CD14-positive monocyte (primary cell): ENCODE results near the gene XXYLT1. TPM values are rescaled to one million over a fixed set of nuclear protein-coding genes. Genes with fewer than 3 reads are reported as not detected.

Experiments
- DNase-seq, 3 donors: peaks; one replicate each; pipeline ENCODE4 v3.0.0-alpha.2; 2011 to 2022
- H2AFZ ChIP-seq: 2 replicates; pipeline ENCODE4 v1.6.0; 2012; ENCODE audit warnings: mild to moderate bottlenecking, low read depth, low read length, inconsistent platforms; ENCODE audit not compliant: insufficient read depth, poor library complexity, severe bottlenecking
- H3K27ac ChIP-seq, 2 donors: 1 replicate in 1 of 2; 2 replicates in 1 of 2; pipeline ENCODE4 v1.5.1; 2012 to 2013; ENCODE audit warnings: low read length in 2 of 2, control low read depth in 1 of 2, inconsistent platforms in 1 of 2, low read depth in 1 of 2, mild to moderate bottlenecking in 1 of 2
- H3K27me3 ChIP-seq, 2 donors: one replicate each; pipeline versions ENCODE4 v1.6.0 to v1.6.1; 2011 to 2013; ENCODE audit warnings: low read length in 2 of 2; ENCODE audit not compliant: control insufficient read depth in 2 of 2, insufficient read depth in 2 of 2
- H3K36me3 ChIP-seq, 2 donors: replicated peaks in 1 of 2; 1 replicate in 1 of 2; 2 replicates in 1 of 2; pipeline versions ENCODE4 v1.5.1 to v1.6.1; 2012 to 2013; ENCODE audit warnings: low read length in 2 of 2, control low read depth in 1 of 2, inconsistent platforms in 1 of 2, mild to moderate bottlenecking in 1 of 2; ENCODE audit not compliant: insufficient read depth in 2 of 2, control insufficient read depth in 1 of 2
- H3K4me1 ChIP-seq, 2 donors: 1 replicate in 1 of 2; 2 replicates in 1 of 2; pipeline versions ENCODE4 v1.5.1 to v1.6.1; 2012 to 2013; ENCODE audit warnings: low read length in 2 of 2, control low read depth in 1 of 2, inconsistent platforms in 1 of 2, mild to moderate bottlenecking in 1 of 2, moderate library complexity in 1 of 2; ENCODE audit not compliant: insufficient read depth in 2 of 2, control insufficient read depth in 1 of 2
- H3K4me2 ChIP-seq: replicated peaks from 2 replicates; pipeline ENCODE3; 2012; ENCODE audit warnings: low read length, moderate library complexity, mild to moderate bottlenecking; ENCODE audit not compliant: poor library complexity, severe bottlenecking; ENCODE audit errors: extremely low read depth
- H3K4me3 ChIP-seq, 3 experiments: fragments of 200-600 bp in 1 of 3; sonication (generic) in 1 of 3; replicated peaks in 1 of 3; 1 replicate in 2 of 3; 2 replicates in 1 of 3; pipeline ENCODE4 v1.5.1; 2011 to 2013; ENCODE audit warnings: low read length in 3 of 3, mild to moderate bottlenecking in 3 of 3, control low read depth in 2 of 3, low read depth in 2 of 3, inconsistent platforms in 1 of 3, moderate library complexity in 1 of 3
- H3K79me2 ChIP-seq: 2 replicates; pipeline ENCODE4 v1.6.0; 2012; ENCODE audit warnings: mild to moderate bottlenecking, control low read depth, inconsistent platforms, low read length, moderate library complexity; ENCODE audit not compliant: insufficient read depth
- H3K9ac ChIP-seq: 2 replicates; pipeline ENCODE4 v1.6.0; 2017; ENCODE audit warnings: low read length, mild to moderate bottlenecking; ENCODE audit not compliant: insufficient read depth, poor library complexity, severe bottlenecking
- H3K9me3 ChIP-seq, 2 donors: replicated peaks in 1 of 2; 1 replicate in 1 of 2; 2 replicates in 1 of 2; pipeline versions ENCODE4 v1.5.1 to v1.6.1; 2012 to 2013; ENCODE audit warnings: low read length in 2 of 2, control low read depth in 1 of 2; ENCODE audit not compliant: control insufficient read depth in 1 of 2, insufficient read depth in 1 of 2
- H4K20me1 ChIP-seq: 2 replicates; pipeline ENCODE4 v1.6.0; 2012; ENCODE audit warnings: mild to moderate bottlenecking, low read length, control low read depth, moderate library complexity; ENCODE audit not compliant: insufficient read depth
- H3K27ac Mint-ChIP-seq, 7 donors: one replicate each; pipeline ENCODE4 v1.8.0; 2020; ENCODE audit warnings: mild to moderate bottlenecking in 7 of 7, mixed read lengths in 7 of 7, moderate library complexity in 6 of 7, inconsistent platforms in 2 of 7
- H3K27me3 Mint-ChIP-seq, 3 donors: one replicate each; pipeline ENCODE4 v1.8.0; 2021 to 2022; ENCODE audit warnings: low read depth in 3 of 3, mild to moderate bottlenecking in 3 of 3, mixed read lengths in 3 of 3, moderate library complexity in 3 of 3, inconsistent platforms in 1 of 3
- H3K36me3 Mint-ChIP-seq, 2 donors: one replicate each; pipeline ENCODE4 v1.8.0; 2020; ENCODE audit warnings: mixed read lengths in 2 of 2, inconsistent platforms in 1 of 2, mild to moderate bottlenecking in 1 of 2
- H3K4me1 Mint-ChIP-seq: one replicate; pipeline ENCODE4 v1.8.0; 2020; ENCODE audit warnings: mild to moderate bottlenecking, mixed read lengths
- H3K4me3 Mint-ChIP-seq, 2 donors: one replicate each; pipeline ENCODE4 v1.8.0; 2020; ENCODE audit warnings: mild to moderate bottlenecking in 2 of 2, mixed read lengths in 2 of 2, moderate library complexity in 1 of 2
- H3K9me3 Mint-ChIP-seq, 7 donors: one replicate each; pipeline ENCODE4 v1.8.0; 2020 to 2022; ENCODE audit warnings: mixed read lengths in 7 of 7, mild to moderate bottlenecking in 6 of 7, moderate library complexity in 6 of 7, inconsistent platforms in 2 of 7
- CTCF ChIP-seq: fragments of 200-600 bp; IDR thresholded peaks from one replicate; pipeline ENCODE4 v1.8.0; 2022; ENCODE audit warnings: antibody characterized with exemption, mild to moderate bottlenecking
- WGBS: methylation state at CpG from one replicate; pipeline ENCODE4 v1.1.5; 2013; ENCODE audit warnings: missing lambda C conversion rate; ENCODE audit not compliant: insufficient coverage; 5-methylcytosine and 5-hydroxymethylcytosine counted together
- intact Hi-C, 2 donors: fragments of 100-400 bp; cut with micrococcal nuclease; formaldehyde crosslinking; loops; one replicate each; pipeline versions ENCODE4 v1.15.0 to v1.15.1; 2023
- polyA plus RNA-seq, 3 donors: library from polyadenylated mRNA; depleted of rRNA in 1 of 3; unstranded in 2 of 3; stranded (reverse) in 1 of 3; fragments of 300-500 nt in 2 of 3; fragments of >200 nt in 1 of 3; fragmentation: Illumina TruSeq in 2 of 3; gene quantifications; 1 replicate in 2 of 3; 2 replicates in 1 of 3; pipeline ENCODE4 v1.2.3, GENCODE V29; 2012 to 2021

Gene XXYLT1
- polyA plus RNA-seq, 3 donors: 11.8 to 13.5 (median 13.2) TPM

- DNase-seq: no peak
- peaks cover 0 to 3% (median 0%) of the 10 kb centered on the region in 7 donors for H3K9me3 Mint-ChIP-seq
- Histone ChIP-seq H3K36me3 (no peaks in the 10 kb centered on the region), H3K4me3 (no peak overlapping the region), H2AFZ (peak overlapping the region; percentile 23), H3K4me1 (peaks cover 5 to 7% of the 10 kb centered on the region in 2 donors), H3K9ac (no peak overlapping the region), H3K27ac (no peak overlapping the region), H3K27me3 (no peaks in the 10 kb centered on the region), H3K9me3 (no peaks in the 10 kb centered on the region), H4K20me1 (no peaks in the 10 kb centered on the region), H3K4me2 (no peak overlapping the region), H3K79me2 (no peaks in the 10 kb centered on the region)
- TF ChIP-seq CTCF: no peak
- H3K36me3 Mint-ChIP-seq: peaks cover 0 to 2% of the 10 kb centered on the region in 2 donors
- H3K4me3 Mint-ChIP-seq: no peak overlapping the region
- H3K27me3 Mint-ChIP-seq: peaks cover 0 to 3% (median 1%) of the 10 kb centered on the region in 3 donors
- intact Hi-C loops: no loop called here
- peaks cover 10% of the 10 kb centered on the region for H3K4me1 Mint-ChIP-seq
- no peak overlapping the region for H3K27ac Mint-ChIP-seq
- 45% methylated on average over 12 of the region's 13 CpGs for WGBS
Observed at GRCh38 chr3:195030791-195031321, 240.1 kb downstream of the XXYLT1 start.

GRCh38 chr3:195028877-195029606 is 241.9 kb downstream of the XXYLT1 start:
- Histone ChIP-seq H3K36me3 (no peaks in the 10 kb centered on the region), H3K27me3 (no peaks in the 10 kb centered on the region), H3K4me2 (no peak overlapping the region), H4K20me1 (no peaks in the 10 kb centered on the region), H3K9me3 (no peaks in the 10 kb centered on the region), H3K4me3 (no peak overlapping the region), H3K4me1 (peaks cover 17 to 19% of the 10 kb centered on the region in 2 donors), H3K79me2 (no peaks in the 10 kb centered on the region), H3K9ac (no peak overlapping the region), H2AFZ (no peak overlapping the region), H3K27ac (no peak overlapping the region)
- H3K27me3 Mint-ChIP-seq: peaks cover 0 to 6% (median 0%) of the 10 kb centered on the region in 3 donors
- peaks cover 0 to 2% of the 10 kb centered on the region in 2 donors for H3K36me3 Mint-ChIP-seq
- H3K9me3 Mint-ChIP-seq: peaks cover 0 to under 1% (median 0%) of the 10 kb centered on the region in 7 donors
- intact Hi-C loops: no loop called here
- no peak overlapping the region for H3K4me3 Mint-ChIP-seq
- 100% methylated on average over 2 of the region's 8 CpGs for WGBS
- DNase-seq: peak in 1 of 3 donors; percentile 23
- TF ChIP-seq CTCF: no peak
- H3K27ac Mint-ChIP-seq: no peak overlapping the region
- peaks cover 22% of the 10 kb centered on the region for H3K4me1 Mint-ChIP-seq
